RPMI8226 (cell line): ENCODE results near the gene TAF9B.
"Not testable (repeated sequence)": the region's sequence is repeated elsewhere in the genome, so short reads cannot be mapped to it uniquely, and the experiment has no call there.

Experiments
- DNase-seq: peaks from one replicate; pipeline ENCODE4 v3.0.0-alpha.2; 2015

The TAF9B gene

DNA sequence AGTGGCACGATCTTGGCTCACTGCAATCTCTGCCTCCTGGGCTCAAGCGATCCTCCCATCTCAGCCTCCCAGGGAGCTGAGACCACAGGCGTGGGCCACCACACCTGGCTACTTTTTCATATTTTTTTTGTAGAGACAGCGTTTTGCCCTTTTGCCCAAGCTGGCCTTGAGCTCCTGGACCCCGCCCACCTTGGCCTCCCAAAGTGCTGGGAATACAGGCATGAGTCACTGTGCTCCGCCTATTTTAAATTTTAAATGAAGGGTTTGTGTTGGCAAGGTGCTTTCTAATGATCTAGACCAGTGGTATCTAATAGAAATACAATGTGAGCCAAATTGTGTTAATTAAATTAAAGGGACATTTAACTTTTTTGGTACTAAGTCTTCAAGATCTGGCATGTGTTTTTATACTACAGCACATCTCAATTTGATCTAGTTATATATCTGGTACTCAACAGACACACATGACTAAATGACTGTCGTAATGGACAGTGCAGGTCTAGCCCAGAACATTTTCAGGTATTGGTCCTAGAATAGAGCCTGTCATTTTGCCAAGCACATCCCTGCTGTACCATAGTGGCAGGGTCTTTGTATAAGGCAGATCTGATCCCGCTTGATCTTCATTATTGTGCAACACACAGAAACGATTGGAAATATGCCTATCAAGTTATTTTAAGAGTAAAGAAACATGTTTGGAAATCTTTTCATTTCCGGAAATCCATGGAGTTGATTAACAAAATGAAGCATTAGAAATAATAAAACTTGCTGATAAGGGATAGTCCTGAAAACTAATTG is 28.1 kb downstream of the TAF9B start:
- DNase-seq, result no peak

DNA sequence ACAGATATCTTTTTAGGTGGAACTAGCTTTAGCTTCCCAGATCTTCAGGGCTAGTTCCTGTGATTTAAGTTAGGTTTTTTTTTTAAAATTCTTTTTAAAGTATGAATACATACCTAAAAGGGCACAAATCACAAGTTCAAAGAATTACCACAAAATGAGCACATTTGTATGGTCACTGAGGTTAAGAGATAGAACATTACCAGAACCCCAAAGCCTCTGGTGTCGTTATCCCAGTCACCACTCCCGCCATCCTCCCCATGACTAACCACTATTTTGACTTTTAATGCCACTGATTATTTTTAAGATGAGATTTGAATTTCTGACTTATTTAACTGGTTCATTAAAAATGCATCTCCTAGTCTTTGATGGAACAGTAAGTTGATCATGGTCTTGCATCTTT is 30.0 kb downstream of the TAF9B start:
- no peak for DNase-seq

DNA sequence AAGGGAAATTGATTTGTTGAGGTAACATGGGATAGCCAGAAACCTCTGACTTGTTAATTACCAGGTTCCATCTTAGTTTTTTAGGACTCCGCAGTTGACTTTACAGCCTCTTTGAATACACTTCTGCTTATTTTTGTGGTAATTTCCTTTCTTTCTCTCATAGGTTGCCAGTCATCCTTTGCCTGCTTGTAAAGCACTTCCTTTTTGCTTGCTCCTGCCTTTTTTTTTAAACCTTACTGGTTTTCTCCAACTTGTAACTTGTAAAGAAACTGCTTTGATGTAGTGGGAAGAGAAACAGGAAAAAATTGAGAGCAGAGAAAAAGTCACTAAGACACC is 32.8 kb downstream of the TAF9B start:
- no peak for DNase-seq

DNA sequence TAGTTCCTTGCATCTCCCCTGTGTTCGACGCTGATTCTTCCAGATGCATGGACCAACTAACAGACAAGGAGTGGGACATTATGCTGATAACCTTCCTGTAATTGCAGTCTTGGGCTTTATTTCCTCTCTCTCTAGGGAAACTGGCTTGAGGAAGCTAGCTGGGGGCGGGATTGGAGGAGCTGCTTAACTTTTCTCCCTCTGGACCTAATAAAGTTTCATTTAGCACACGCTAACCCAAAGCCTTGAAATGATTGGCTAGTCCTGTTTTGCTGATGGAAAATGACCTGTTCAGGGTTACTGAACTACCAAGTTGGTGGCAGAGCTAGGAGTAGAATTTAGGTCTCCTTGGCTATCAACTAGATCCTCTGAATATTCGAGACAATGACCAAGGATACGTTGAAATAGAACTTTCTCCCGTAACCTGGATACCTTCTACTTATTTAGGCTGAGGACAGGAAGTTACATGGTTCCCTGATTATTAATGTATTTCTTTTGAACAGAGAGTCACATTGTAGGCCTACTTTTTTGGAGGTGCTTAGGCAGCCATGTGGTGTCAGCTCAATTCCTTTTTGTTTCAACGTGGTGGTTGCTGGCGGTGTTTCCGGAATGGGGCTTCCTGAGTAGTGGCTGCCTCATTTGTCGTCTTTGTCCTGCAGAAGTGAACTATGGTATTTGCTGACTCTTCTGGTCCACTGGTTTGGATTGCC is 33.4 kb downstream of the TAF9B start:
- peak; percentile 49 for DNase-seq

DNA sequence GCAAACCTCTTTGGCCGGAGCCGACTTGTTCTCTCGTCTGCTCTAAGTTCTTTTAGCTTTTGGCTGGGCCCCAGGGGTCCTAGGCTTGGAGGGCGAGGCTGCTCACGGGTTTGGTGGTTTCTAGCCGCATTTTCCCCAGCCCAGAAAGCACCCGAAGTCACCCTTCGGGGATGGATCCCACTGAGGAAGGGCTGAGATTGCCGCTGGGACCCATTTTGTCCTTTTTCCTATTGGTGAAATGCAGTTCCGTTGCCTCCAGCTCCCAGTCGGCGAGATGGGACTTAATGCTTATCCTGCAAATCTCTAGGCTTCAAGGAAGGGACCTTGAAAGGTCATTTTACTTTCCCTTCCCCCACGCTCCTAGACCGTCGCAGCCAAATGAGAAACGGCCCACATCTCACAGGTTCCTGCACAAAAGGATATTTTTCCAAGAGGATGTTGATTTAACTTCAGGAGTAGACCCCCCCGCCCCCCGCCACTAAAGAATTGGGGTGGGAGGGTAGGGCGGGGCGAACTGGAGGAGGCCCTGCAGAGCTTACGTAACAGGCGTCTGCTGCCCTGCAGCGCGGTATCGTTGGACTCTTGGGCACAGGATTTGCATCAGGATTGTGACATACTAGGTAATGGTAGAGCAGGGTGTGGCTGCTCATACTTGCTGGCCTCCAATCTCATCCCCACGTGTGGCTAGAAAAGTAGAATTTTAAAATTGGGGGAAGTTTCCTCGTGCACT is 34.8 kb downstream of the TAF9B start:
- peak; percentile 63 for DNase-seq

DNA sequence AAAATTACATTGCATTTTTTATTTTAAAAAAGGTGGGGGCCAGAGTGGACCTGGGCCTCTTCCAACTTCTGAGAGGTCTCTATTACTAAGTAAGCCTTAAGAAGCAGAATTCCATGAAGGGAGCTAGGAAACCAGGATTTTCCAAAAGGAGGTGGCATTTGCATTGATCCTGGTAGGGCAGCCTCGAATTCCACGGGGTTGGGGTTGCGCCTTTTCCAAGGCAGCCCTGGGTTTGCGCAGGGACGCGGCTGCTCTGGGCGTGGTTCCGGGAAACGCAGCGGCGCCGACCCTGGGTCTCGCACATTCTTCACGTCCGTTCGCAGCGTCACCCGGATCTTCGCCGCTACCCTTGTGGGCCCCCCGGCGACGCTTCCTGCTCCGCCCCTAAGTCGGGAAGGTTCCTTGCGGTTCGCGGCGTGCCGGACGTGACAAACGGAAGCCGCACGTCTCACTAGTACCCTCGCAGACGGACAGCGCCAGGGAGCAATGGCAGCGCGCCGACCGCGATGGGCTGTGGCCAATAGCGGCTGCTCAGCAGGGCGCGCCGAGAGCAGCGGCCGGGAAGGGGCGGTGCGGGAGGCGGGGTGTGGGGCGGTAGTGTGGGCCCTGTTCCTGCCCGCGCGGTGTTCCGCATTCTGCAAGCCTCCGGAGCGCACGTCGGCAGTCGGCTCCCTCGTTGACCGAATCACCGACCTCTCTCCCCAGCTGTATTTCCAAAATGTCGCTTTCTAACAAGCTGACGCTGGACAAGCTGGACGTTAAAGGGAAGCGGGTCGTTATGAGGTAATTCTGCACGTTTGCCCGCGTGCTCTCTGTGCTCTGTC is 35.6 kb downstream of the TAF9B start, which contains the start of gene PGK1:
Gene PGK1 (plus strand): TSS at position 626 of the 824 bp plus-strand sequence. CDS start 93 bp downstream, at position 719.
- DNase-seq, result peak; percentile 97

DNA sequence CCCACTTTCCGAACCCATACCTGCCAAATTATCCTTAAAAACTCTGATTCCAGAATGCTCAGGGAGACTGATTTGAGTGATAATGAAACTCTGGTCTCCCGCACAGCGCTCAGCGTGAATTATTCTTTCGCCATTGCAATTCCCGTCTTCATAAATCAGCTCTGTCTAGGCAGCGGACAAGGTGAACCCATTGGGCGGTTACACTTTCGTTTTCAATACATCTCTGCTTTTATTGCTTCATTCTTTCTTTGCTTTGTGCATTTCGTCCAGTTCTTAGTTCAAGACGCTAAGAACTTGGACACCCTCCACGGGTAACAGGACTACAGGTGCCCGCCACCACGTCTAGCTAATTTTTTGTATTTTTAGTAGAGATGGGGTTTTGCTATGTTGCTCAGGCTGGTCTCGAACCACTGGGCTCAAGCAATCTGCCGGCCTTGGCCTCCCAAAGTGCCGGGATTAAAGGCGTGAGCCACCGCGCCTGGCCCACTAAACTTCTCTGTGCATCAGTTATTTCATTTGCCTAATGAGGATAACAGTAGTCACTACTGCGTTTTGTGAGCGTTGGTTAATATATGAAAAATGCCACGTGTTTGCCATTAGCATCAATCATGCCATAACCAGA is 36.3 kb downstream of the TAF9B start:
- no peak for DNase-seq

DNA sequence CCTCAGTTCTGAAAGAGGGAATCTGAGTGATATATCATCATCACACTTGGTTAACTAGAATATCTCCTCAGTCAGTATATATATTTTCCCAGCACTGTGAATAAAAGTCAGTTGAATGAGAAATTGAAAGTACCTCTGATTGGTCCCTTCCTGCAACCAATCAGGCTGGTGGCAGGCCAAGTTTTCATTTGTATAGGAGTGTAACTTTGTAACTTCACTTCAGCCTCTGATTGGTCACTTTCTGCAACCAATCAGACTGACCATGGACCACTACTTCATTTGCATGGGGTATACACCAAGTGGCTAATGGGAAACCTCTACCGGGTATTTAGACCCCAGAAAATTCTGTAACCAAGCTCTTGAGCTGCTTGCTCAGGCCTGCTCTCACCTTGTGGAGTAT is 37.4 kb downstream of the TAF9B start:
- no peak for DNase-seq

DNA sequence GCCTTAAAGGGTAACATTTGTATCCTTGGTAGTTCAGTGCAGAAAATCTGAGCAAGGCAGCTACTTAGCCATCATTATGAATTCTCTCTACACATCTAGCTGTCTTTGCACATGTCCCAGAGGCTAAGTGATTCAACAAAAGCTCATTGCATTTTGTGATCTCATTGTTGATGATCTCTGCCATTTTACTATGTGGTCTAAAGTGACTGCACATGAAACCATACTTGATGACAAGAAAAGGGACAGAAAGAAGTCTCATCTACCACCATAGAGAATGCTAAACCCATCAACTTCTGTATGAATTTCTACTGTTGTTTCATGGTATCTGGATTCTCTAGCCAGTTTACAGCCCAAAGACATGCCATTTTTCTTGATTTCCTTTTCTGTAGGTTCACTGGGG is 41.3 kb downstream of the TAF9B start:
- no peak for DNase-seq

DNA sequence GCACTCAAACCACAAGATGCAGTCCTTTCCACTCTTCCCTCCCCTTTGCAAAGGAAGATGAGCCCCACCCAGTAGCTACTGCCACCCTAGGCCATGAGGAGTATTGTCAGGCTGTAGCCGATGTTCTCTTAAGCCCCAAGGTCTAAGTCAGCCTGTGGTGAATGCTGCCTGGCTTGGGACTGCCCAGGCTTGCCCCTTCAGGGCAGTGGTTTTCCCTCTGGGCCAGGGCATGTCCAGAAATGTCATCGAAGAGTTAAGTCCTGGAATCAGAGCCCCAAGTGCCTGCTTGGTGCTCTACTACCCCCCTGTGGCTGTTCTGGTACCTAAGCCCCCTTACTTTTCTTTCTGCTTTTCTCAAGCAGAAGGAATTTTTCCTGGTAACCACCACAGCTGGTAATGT is 47.2 kb downstream of the TAF9B start:
- DNase-seq, result peak; percentile 16

DNA sequence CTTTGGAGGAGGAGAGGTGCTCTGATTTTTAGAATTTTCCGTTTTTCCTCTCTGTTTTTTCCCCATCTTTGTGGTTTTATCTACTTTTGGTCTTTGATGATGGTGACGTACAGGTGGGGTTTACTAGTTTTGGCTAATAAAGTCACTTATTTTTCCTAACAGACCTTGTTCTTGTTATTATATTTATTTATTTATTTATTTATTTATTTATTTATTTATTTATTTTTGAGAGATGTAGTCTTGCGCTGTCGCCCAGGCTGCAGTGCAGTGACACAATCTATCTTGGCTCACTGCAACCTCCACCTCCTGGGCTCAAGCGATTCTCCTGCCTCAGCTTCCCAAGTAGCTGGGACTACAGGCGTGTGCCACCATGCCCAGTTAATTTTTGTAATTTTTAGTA is 58.0 kb downstream of the TAF9B start:
- DNase-seq, result not testable (repeated sequence)
